ENCODE measurements around the gene PSMB10. TPM values are rescaled to one million over a fixed set of nuclear protein-coding genes. Genes with fewer than 3 reads are reported as not detected.

PSMB10 gene
- total RNA-seq, 4 donors from 2014 or later, result 65.6 to 100 (median 68.6) TPM

- in situ Hi-C loops (cut with MboI; ENCODE audit: low pct_ligation_motif_present in 1 of 4, low pct_unique_long_range_greater_than_20kb in 1 of 4, low sequenced_read_pairs in 3 of 4), result no loop called here
- Histone ChIP-seq H3K27me3 (no peaks in the 10 kb centered on the region), H3K27ac (no peak overlapping the region), H3K4me1 (peaks cover 0 to 1% (median 0%) of the 10 kb centered on the region in 4 donors), H3K4me3 (no peak overlapping the region), H3K9me3 (no peaks in the 10 kb centered on the region), H3K36me3 (peaks cover 0 to 5% (median 0%) of the 10 kb centered on the region in 4 donors)
- TF ChIP-seq EP300 (IDR thresholded peaks at IDR 0.05; ENCODE audit: low read depth) (no peak), POLR2AphosphoS5 (IDR thresholded peaks at IDR 0.05) (no peak), CTCF (IDR thresholded peaks at IDR 0.05) (no peak), POLR2A (IDR thresholded peaks at IDR 0.05) (no peak)
- WGBS, 2 donors (ENCODE audit: low coverage in 1 of 2), result 63% methylated on average over 2 of the region's 2 CpGs; no CpG with 5 or more reads in 1 of the 2 donors
- no peak for DNase-seq
- intact Hi-C loops (cut with DNase I; ENCODE audit: low total_unique reads), result no loop called here
These were observed 26.5 kb downstream of the PSMB10 start for GRCh38 chr16:67910158-67910557.

- Histone ChIP-seq H3K4me1 (no peaks in the 10 kb centered on the region), H3K27me3 (no peaks in the 10 kb centered on the region), H3K4me3 (no peak overlapping the region), H3K9me3 (no peaks in the 10 kb centered on the region), H3K36me3 (peaks cover 0 to 5% (median 0%) of the 10 kb centered on the region in 4 donors), H3K27ac (no peak overlapping the region)
- 95% methylated on average over 36 of the region's 36 CpGs; no CpG with 5 or more reads in 1 of the 2 donors for WGBS, 2 donors (ENCODE audit: low coverage in 1 of 2)
- intact Hi-C loops (cut with DNase I; ENCODE audit: low total_unique reads), result no loop called here
- in situ Hi-C loops (cut with MboI; ENCODE audit: low pct_ligation_motif_present in 1 of 4, low pct_unique_long_range_greater_than_20kb in 1 of 4, low sequenced_read_pairs in 3 of 4), result no loop called here
- DNase-seq, result no peak
- TF ChIP-seq POLR2AphosphoS5 (IDR thresholded peaks at IDR 0.05) (no peak), CTCF (IDR thresholded peaks at IDR 0.05) (no peak), POLR2A (IDR thresholded peaks at IDR 0.05) (no peak), EP300 (IDR thresholded peaks at IDR 0.05; ENCODE audit: low read depth) (no peak)
These were observed 27.5 kb downstream of the PSMB10 start for GRCh38 chr16:67909056-67909742.

- peaks cover 0 to under 1% (median 0%) of the 10 kb centered on the region in 4 donors for H3K4me1 ChIP-seq
- peaks cover 0 to 5% (median 0%) of the 10 kb centered on the region in 4 donors for H3K36me3 ChIP-seq
- H3K27me3 ChIP-seq, result no peaks in the 10 kb centered on the region
- in situ Hi-C loops (cut with MboI; ENCODE audit: low pct_ligation_motif_present in 1 of 4, low pct_unique_long_range_greater_than_20kb in 1 of 4, low sequenced_read_pairs in 3 of 4), result no loop called here
- no peaks in the 10 kb centered on the region for H3K9me3 ChIP-seq
- WGBS, 2 donors (ENCODE audit: low coverage in 1 of 2), result 80 to 92% methylated on average over 1 to 11 of the region's 11 CpGs
- H3K27ac ChIP-seq, result no peak overlapping the region
- TF ChIP-seq EP300 (IDR thresholded peaks at IDR 0.05; ENCODE audit: low read depth), result no peak
- TF ChIP-seq POLR2A (IDR thresholded peaks at IDR 0.05), result no peak
- TF ChIP-seq POLR2AphosphoS5 (IDR thresholded peaks at IDR 0.05), result no peak
- no peak for TF ChIP-seq CTCF (IDR thresholded peaks at IDR 0.05)
- no peak overlapping the region for H3K4me3 ChIP-seq
- intact Hi-C loops (cut with DNase I; ENCODE audit: low total_unique reads), result no loop called here
- no peak for DNase-seq
These were observed 29.1 kb downstream of the PSMB10 start for GRCh38 chr16:67907397-67908180.

GRCh38 chr16:67902831-67903230 is 33.8 kb downstream of the PSMB10 start:
- in situ Hi-C loops (cut with MboI; ENCODE audit: low pct_ligation_motif_present in 1 of 4, low pct_unique_long_range_greater_than_20kb in 1 of 4, low sequenced_read_pairs in 3 of 4), result no loop called here
- 65 to 94% methylated on average over 2 to 4 of the region's 4 CpGs for WGBS, 2 donors (ENCODE audit: low coverage in 1 of 2)
- no peak overlapping the region for H3K4me3 ChIP-seq
- peaks cover 0 to 23% (median 4%) of the 10 kb centered on the region in 4 donors for H3K4me1 ChIP-seq
- no peak for TF ChIP-seq EP300 (IDR thresholded peaks at IDR 0.05; ENCODE audit: low read depth)
- TF ChIP-seq POLR2A (IDR thresholded peaks at IDR 0.05), result no peak
- no peak for TF ChIP-seq CTCF (IDR thresholded peaks at IDR 0.05)
- no peak for TF ChIP-seq POLR2AphosphoS5 (IDR thresholded peaks at IDR 0.05)
- H3K9me3 ChIP-seq, result no peaks in the 10 kb centered on the region
- H3K27me3 ChIP-seq, result no peaks in the 10 kb centered on the region
- H3K27ac ChIP-seq, result peak overlapping the region in 1 of 4 donors; percentile 7
- intact Hi-C loops (cut with DNase I; ENCODE audit: low total_unique reads), result no loop called here
- H3K36me3 ChIP-seq, result no peaks in the 10 kb centered on the region
- DNase-seq, result no peak
